ENCODE results near the gene BAIAP2L2.

DNA sequence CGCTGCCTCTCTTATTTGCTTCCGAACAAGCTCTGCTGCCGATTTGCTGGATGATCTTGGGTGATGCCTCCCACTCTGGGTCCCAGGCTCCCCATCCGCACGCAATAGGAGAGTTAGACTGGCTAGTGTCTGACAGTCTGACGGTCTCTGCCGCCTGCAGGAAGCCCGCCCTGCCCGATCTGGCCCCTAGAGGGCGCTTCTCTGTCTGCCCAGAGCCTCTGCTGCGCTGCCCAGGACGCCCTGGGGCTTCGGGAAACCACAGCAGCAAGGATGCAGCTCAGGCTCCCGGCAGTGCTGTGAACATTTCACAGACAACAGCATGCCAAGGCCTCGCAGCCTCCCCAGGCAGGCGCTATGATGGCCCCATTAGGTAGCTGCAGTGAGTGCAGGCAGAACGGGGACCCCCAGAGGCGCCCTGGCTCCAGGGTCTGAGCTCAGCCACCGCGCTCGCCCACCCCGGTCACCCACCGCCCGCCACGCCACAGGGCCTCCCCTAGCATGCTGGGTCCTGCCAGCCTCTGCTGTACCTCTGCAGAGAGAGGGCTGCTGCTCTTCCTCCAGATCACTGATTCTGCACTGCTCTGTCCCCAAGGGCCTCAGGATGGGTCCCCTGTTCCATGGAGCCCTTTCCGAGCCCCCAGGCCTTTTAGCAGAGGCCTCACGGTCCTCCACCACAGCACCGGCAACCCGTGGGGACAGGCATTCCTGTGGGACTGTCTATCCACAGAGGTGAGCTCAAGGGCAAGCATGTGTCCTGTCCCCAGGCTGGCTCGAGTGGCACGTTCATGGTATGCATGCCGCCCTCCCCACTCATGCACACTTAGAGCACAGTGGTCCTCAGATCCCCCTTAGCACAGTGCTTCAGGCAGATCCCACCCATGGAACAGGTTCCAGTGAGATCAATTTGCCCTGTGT lies 4.3 kb upstream of the BAIAP2L2 start:
- no peak for TF ChIP-seq POLR2A (IDR thresholded peaks at IDR 0.05; ENCODE audit: low read depth, low read length)
- TF ChIP-seq, protein P1, sequence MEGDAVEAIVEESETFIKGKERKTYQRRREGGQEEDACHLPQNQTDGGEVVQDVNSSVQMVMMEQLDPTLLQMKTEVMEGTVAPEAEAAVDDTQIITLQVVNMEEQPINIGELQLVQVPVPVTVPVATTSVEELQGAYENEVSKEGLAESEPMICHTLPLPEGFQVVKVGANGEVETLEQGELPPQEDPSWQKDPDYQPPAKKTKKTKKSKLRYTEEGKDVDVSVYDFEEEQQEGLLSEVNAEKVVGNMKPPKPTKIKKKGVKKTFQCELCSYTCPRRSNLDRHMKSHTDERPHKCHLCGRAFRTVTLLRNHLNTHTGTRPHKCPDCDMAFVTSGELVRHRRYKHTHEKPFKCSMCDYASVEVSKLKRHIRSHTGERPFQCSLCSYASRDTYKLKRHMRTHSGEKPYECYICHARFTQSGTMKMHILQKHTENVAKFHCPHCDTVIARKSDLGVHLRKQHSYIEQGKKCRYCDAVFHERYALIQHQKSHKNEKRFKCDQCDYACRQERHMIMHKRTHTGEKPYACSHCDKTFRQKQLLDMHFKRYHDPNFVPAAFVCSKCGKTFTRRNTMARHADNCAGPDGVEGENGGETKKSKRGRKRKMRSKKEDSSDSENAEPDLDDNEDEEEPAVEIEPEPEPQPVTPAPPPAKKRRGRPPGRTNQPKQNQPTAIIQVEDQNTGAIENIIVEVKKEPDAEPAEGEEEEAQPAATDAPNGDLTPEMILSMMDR (IDR thresholded peaks at IDR 0.05; ENCODE audit: extremely low read depth in 1 of 2, insufficient read depth in 1 of 2, low read depth in 1 of 2, low read length in 2 of 2), result peak; percentile 96 to 99
